ENCODE measurements around the gene C1GALT1C1.
A peak's percentile ranks its signal among the peaks of the same experiment; 100 is the strongest.
"Not testable (repeated sequence)": the region's sequence is repeated elsewhere in the genome, so short reads cannot be mapped to it uniquely, and the experiment has no call there.

The C1GALT1C1 gene

GRCh38 chrX:120629667-120630537, at the start of gene C1GALT1C1:
TSS of gene C1GALT1C1 (minus strand) at chrX:120630054. CDS start at chrX:120627166, 2,888 bp downstream.
- peak; percentile 86 for DNase-seq

- no peak for DNase-seq
Measured at GRCh38 chrX:120677004-120677652, 47.3 kb upstream of the C1GALT1C1 start.

- DNase-seq: no peak
Measured at GRCh38 chrX:120672841-120673530, 43.1 kb upstream of the C1GALT1C1 start.

GRCh38 chrX:120672389-120672788, 42.5 kb upstream of the C1GALT1C1 start:
- DNase-seq: no peak

GRCh38 chrX:120671963-120672362, 42.1 kb upstream of the C1GALT1C1 start:
- DNase-seq: no peak

GRCh38 chrX:120668357-120668756, 38.5 kb upstream of the C1GALT1C1 start:
- no peak for DNase-seq

GRCh38 chrX:120664535-120664934, 34.7 kb upstream of the C1GALT1C1 start:
- DNase-seq: not testable (repeated sequence)

GRCh38 chrX:120664081-120664480, 34.2 kb upstream of the C1GALT1C1 start:
- no peak for DNase-seq

GRCh38 chrX:120662662-120663061, 32.8 kb upstream of the C1GALT1C1 start:
- no peak for DNase-seq

- no peak for DNase-seq
Measured at GRCh38 chrX:120660637-120661036, 30.8 kb upstream of the C1GALT1C1 start.

GRCh38 chrX:120653000-120653399, 23.1 kb upstream of the C1GALT1C1 start:
- no peak for DNase-seq

- not testable (repeated sequence) for DNase-seq
Measured at GRCh38 chrX:120652256-120652655, 22.4 kb upstream of the C1GALT1C1 start.

GRCh38 chrX:120647127-120647526, 17.3 kb upstream of the C1GALT1C1 start:
- no peak for DNase-seq

- no peak for DNase-seq
Measured at GRCh38 chrX:120642871-120643270, 13.0 kb upstream of the C1GALT1C1 start.

GRCh38 chrX:120638619-120639018, 8.8 kb upstream of the C1GALT1C1 start:
- DNase-seq: no peak

GRCh38 chrX:120625371-120625770, 4.5 kb downstream of the C1GALT1C1 start:
- DNase-seq: no peak

- DNase-seq: no peak
Measured at GRCh38 chrX:120617996-120618630, 11.7 kb downstream of the C1GALT1C1 start.

GRCh38 chrX:120614816-120615215, 15.0 kb downstream of the C1GALT1C1 start:
- no peak for DNase-seq

- DNase-seq: no peak
Measured at GRCh38 chrX:120612086-120612485, 17.8 kb downstream of the C1GALT1C1 start.

GRCh38 chrX:120604361-120604782, 25.5 kb downstream of the C1GALT1C1 start:
- DNase-seq: no peak

GRCh38 chrX:120603707-120604360, 26.0 kb downstream of the C1GALT1C1 start, which contains the start of gene MCTS1:
TSS of gene MCTS1 (plus strand) at chrX:120604101. CDS start at chrX:120604237, 136 bp downstream.
- DNase-seq: peak; percentile 63

GRCh38 chrX:120585702-120586101, 44.2 kb downstream of the C1GALT1C1 start:
- DNase-seq: no peak
